GM21381 (cell line): ENCODE data around the gene TMEM154.

Experiments
- ATAC-seq: cut with Tn5 transposase; IDR thresholded peaks from one replicate; pipeline ENCODE4 v1.9.1; 2021; ENCODE audit warnings: mild to moderate bottlenecking, moderate library complexity; ENCODE audit not compliant: unreplicated experiment

TMEM154 gene

GRCh38 chr4:152634110-152634760 lies 45.6 kb downstream of the TMEM154 start:
- no peak for ATAC-seq

- ATAC-seq = no peak
Observed at GRCh38 chr4:152633118-152633517, 46.7 kb downstream of the TMEM154 start.

- no peak for ATAC-seq
Observed at GRCh38 chr4:152630324-152630723, 49.5 kb downstream of the TMEM154 start.

GRCh38 chr4:152629908-152630307 lies 49.9 kb downstream of the TMEM154 start:
- no peak for ATAC-seq

GRCh38 chr4:152628128-152628527 lies 51.7 kb downstream of the TMEM154 start:
- ATAC-seq = no peak

- ATAC-seq = no peak
Observed at GRCh38 chr4:152626790-152627189, 53.0 kb downstream of the TMEM154 start.

GRCh38 chr4:152620915-152621314 lies 58.9 kb downstream of the TMEM154 start:
- no peak for ATAC-seq

- ATAC-seq = no peak
Observed at GRCh38 chr4:152620218-152620617, 59.6 kb downstream of the TMEM154 start.

GRCh38 chr4:152619556-152619955 lies 60.2 kb downstream of the TMEM154 start:
- ATAC-seq = no peak

GRCh38 chr4:152618971-152619370 lies 60.8 kb downstream of the TMEM154 start:
- no peak for ATAC-seq

GRCh38 chr4:152616804-152617203 lies 63.0 kb downstream of the TMEM154 start:
- ATAC-seq = no peak

GRCh38 chr4:152613841-152614721 lies 65.7 kb downstream of the TMEM154 start:
- ATAC-seq = no peak

GRCh38 chr4:152613351-152613750 lies 66.4 kb downstream of the TMEM154 start:
- no peak for ATAC-seq

- no peak for ATAC-seq
Observed at GRCh38 chr4:152610131-152610530, 69.7 kb downstream of the TMEM154 start.

- ATAC-seq = no peak
Observed at GRCh38 chr4:152609481-152609880, 70.3 kb downstream of the TMEM154 start.

GRCh38 chr4:152607178-152607577 lies 72.6 kb downstream of the TMEM154 start:
- no peak for ATAC-seq

GRCh38 chr4:152606753-152607152 lies 73.0 kb downstream of the TMEM154 start:
- no peak for ATAC-seq

GRCh38 chr4:152605641-152606335 lies 74.0 kb downstream of the TMEM154 start:
- no peak for ATAC-seq

GRCh38 chr4:152605031-152605430 lies 74.8 kb downstream of the TMEM154 start:
- ATAC-seq = no peak

- ATAC-seq = no peak
Observed at GRCh38 chr4:152601156-152601555, 78.6 kb downstream of the TMEM154 start.

GRCh38 chr4:152599636-152600035 lies 80.2 kb downstream of the TMEM154 start:
- no peak for ATAC-seq

- no peak for ATAC-seq
Observed at GRCh38 chr4:152599095-152599494, 80.7 kb downstream of the TMEM154 start.
